ENCODE results near the gene TAF3. TPM values are rescaled to one million over a fixed set of nuclear protein-coding genes. Genes with fewer than 3 reads are reported as not detected.

Gene TAF3
- polyA plus RNA-seq, 3 donors = 1.6 to 3.9 (median 3.4) TPM

- Mint-ChIP-seq H3K9me3 (peaks cover 0 to 40% (median 23%) of the 10 kb centered on the region in 7 donors), H3K36me3 (peaks cover 0 to 10% of the 10 kb centered on the region in 2 donors), H3K27ac (peak overlapping the region in 1 of 7 donors; percentile 2), H3K4me3 (peak overlapping the region in 1 of 2 donors; percentile 85), H3K27me3 (ENCODE audit: low read depth in 3 of 3) (peaks cover 94 to 99% (median 96%) of the 10 kb centered on the region in 3 donors), H3K4me1 (peaks cover 37% of the 10 kb centered on the region)
- no peak overlapping the region for H3K4me2 ChIP-seq (replicated peaks; ENCODE audit: extremely low read depth, low read length, poor library complexity, severe bottlenecking)
- no peaks in the 10 kb centered on the region for H3K79me2 ChIP-seq (ENCODE audit: insufficient read depth, low read length)
- peak overlapping the region in 1 of 3 experiments; percentile 38 for H3K4me3 ChIP-seq (replicated peaks in 1 of 3; ENCODE audit: low read depth in 2 of 3, low read length in 3 of 3)
- peaks cover 7 to 17% of the 10 kb centered on the region in 2 donors for H3K4me1 ChIP-seq (ENCODE audit: control insufficient read depth in 1 of 2, insufficient read depth in 2 of 2, low read length in 2 of 2)
- no peak overlapping the region for H3K27ac ChIP-seq (ENCODE audit: low read depth in 1 of 2, low read length in 2 of 2)
- intact Hi-C loops (cut with micrococcal nuclease) = no loop called here
- DNase-seq = no peak
- H2AFZ ChIP-seq (ENCODE audit: insufficient read depth, low read depth, low read length, poor library complexity, severe bottlenecking) = no peak overlapping the region
- no peaks in the 10 kb centered on the region for H4K20me1 ChIP-seq (ENCODE audit: insufficient read depth, low read length)
- no peak overlapping the region for H3K9ac ChIP-seq (ENCODE audit: insufficient read depth, low read length, poor library complexity, severe bottlenecking)
- peaks cover 4 to 78% of the 10 kb centered on the region in 2 donors for H3K9me3 ChIP-seq (replicated peaks in 1 of 2; ENCODE audit: control insufficient read depth in 1 of 2, insufficient read depth in 1 of 2, low read length in 2 of 2)
- 5% methylated on average over 9 of the region's 17 CpGs for WGBS (ENCODE audit: insufficient coverage)
- no peak for TF ChIP-seq CTCF (IDR thresholded peaks at IDR 0.05)
- peaks cover 91 to 99% of the 10 kb centered on the region in 2 donors for H3K27me3 ChIP-seq (ENCODE audit: control insufficient read depth in 2 of 2, insufficient read depth in 2 of 2, low read length in 2 of 2)
- H3K36me3 ChIP-seq (replicated peaks in 1 of 2; ENCODE audit: control insufficient read depth in 1 of 2, insufficient read depth in 2 of 2, low read length in 2 of 2) = no peaks in the 10 kb centered on the region
Observed at GRCh38 chr10:8045726-8046494, 227.6 kb downstream of the TAF3 start.

- Mint-ChIP-seq H3K27me3 (ENCODE audit: low read depth in 3 of 3) (peaks cover 89 to 100% (median 92%) of the 10 kb centered on the region in 3 donors), H3K4me3 (peak overlapping the region in 1 of 2 donors; percentile 85), H3K27ac (no peak overlapping the region), H3K9me3 (peaks cover 0 to 31% (median 22%) of the 10 kb centered on the region in 7 donors), H3K36me3 (peaks cover 0 to 12% of the 10 kb centered on the region in 2 donors), H3K4me1 (peaks cover 40% of the 10 kb centered on the region)
- Histone ChIP-seq H3K4me3 (replicated peaks in 1 of 3; ENCODE audit: low read depth in 2 of 3, low read length in 3 of 3) (no peak overlapping the region), H2AFZ (ENCODE audit: insufficient read depth, low read depth, low read length, poor library complexity, severe bottlenecking) (no peak overlapping the region), H3K9me3 (replicated peaks in 1 of 2; ENCODE audit: control insufficient read depth in 1 of 2, insufficient read depth in 1 of 2, low read length in 2 of 2) (peaks cover 4 to 71% of the 10 kb centered on the region in 2 donors), H4K20me1 (ENCODE audit: insufficient read depth, low read length) (no peaks in the 10 kb centered on the region), H3K4me1 (ENCODE audit: control insufficient read depth in 1 of 2, insufficient read depth in 2 of 2, low read length in 2 of 2) (peaks cover 11 to 21% of the 10 kb centered on the region in 2 donors), H3K4me2 (replicated peaks; ENCODE audit: extremely low read depth, low read length, poor library complexity, severe bottlenecking) (no peak overlapping the region), H3K36me3 (replicated peaks in 1 of 2; ENCODE audit: control insufficient read depth in 1 of 2, insufficient read depth in 2 of 2, low read length in 2 of 2) (no peaks in the 10 kb centered on the region), H3K27me3 (ENCODE audit: control insufficient read depth in 2 of 2, insufficient read depth in 2 of 2, low read length in 2 of 2) (peaks cover 87 to 99% of the 10 kb centered on the region in 2 donors), H3K9ac (ENCODE audit: insufficient read depth, low read length, poor library complexity, severe bottlenecking) (no peak overlapping the region), H3K27ac (ENCODE audit: low read depth in 1 of 2, low read length in 2 of 2) (no peak overlapping the region), H3K79me2 (ENCODE audit: insufficient read depth, low read length) (no peaks in the 10 kb centered on the region)
- whole genome bisulfite sequencing (ENCODE audit: insufficient coverage) = 12% methylated on average over 20 of the region's 30 CpGs
- no peak for TF ChIP-seq CTCF (IDR thresholded peaks at IDR 0.05)
- intact Hi-C loops (cut with micrococcal nuclease) = no loop called here
- DNase-seq = no peak
Observed at GRCh38 chr10:8047452-8048280, 229.4 kb downstream of the TAF3 start.
